Measurements from ENCODE around the gene TRRAP.

DNA sequence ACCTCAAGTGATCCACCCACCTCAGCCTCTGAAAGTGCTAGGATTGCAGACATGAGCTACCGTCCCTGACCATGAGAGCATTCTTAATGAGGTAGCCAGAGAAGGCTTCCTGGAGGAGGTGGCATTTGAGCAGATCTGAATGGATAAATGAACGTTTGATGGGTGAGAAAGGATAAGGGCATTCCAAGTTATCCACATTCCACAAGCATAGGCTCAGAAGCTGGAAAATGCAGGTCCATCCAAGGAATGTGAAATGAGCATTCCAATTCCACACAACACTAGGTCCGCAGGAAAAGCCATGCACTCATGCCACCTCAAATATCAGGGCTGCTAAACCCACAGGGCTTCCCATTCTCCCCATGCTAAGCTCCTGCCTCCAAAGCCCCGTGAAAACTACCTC is 25.5 kb upstream of the TRRAP start:
- TF ChIP-seq EP300 (IDR thresholded peaks at IDR 0.05) (no peak), POLR2A (IDR thresholded peaks at IDR 0.05) (no peak), POLR2AphosphoS5 (IDR thresholded peaks at IDR 0.05) (no peak)
- TF ChIP-seq, protein P1, sequence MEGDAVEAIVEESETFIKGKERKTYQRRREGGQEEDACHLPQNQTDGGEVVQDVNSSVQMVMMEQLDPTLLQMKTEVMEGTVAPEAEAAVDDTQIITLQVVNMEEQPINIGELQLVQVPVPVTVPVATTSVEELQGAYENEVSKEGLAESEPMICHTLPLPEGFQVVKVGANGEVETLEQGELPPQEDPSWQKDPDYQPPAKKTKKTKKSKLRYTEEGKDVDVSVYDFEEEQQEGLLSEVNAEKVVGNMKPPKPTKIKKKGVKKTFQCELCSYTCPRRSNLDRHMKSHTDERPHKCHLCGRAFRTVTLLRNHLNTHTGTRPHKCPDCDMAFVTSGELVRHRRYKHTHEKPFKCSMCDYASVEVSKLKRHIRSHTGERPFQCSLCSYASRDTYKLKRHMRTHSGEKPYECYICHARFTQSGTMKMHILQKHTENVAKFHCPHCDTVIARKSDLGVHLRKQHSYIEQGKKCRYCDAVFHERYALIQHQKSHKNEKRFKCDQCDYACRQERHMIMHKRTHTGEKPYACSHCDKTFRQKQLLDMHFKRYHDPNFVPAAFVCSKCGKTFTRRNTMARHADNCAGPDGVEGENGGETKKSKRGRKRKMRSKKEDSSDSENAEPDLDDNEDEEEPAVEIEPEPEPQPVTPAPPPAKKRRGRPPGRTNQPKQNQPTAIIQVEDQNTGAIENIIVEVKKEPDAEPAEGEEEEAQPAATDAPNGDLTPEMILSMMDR (IDR thresholded peaks at IDR 0.05), result no peak

Measured in upper lobe of left lung (tissue), 4 donors.